Stimulated activated CD4-positive, alpha-beta T cell treated with anti-CD3 and anti-CD28 coated beads, Interleukin-1b, Interleukin-23, amount 100 ng/mL, for 4 hours (primary cell): ENCODE results near the gene GPD2.
"Not testable (repeated sequence)": the region's sequence is repeated elsewhere in the genome, so short reads cannot be mapped to it uniquely, and the experiment has no call there.

Experiments
- DNase-seq, 2 donors: peaks; one replicate each; pipeline ENCODE4 v3.0.0-alpha.2; 2020; ENCODE audit warnings: low read depth in 2 of 2

GPD2 gene

DNA sequence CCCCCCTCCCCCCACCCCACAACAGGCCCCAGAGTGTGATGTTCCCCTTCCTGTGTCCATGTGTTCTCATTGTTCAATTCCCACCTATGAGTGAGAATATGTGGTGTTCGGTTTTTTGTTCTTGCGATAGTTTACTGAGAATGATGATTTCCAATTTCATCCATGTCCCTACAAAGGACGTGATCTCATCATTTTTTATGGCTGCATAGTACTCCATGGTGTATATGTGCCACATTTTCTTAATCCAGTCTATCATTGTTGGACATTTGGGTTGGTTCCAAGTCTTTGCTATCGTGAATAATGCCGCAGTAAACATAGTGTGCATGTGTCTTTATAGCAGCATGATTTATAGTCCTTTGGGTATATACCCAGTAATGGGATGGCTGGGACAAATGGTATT lies 92.4 kb downstream of the GPD2 start:
- DNase-seq: not testable (repeated sequence)

DNA sequence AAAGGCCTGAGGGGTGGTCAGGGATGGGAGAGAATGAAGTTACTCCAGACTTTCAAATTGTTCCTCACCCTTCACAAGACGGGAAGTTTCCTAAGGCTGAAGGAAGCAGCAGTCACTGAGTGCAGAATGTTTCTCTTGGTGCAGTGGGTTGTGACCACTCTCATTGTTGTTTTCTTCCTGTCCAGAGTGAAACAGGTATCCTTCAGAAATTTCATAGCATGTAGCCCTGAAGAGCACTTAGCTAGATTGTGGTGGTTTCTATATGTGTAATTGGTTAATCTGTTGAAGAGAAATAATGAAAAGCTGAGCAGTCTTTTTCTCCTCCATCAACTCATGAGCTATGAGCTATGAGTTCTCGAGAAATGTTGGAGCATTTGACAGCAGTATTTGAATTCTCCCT lies 96.8 kb downstream of the GPD2 start:
- DNase-seq: no peak

DNA sequence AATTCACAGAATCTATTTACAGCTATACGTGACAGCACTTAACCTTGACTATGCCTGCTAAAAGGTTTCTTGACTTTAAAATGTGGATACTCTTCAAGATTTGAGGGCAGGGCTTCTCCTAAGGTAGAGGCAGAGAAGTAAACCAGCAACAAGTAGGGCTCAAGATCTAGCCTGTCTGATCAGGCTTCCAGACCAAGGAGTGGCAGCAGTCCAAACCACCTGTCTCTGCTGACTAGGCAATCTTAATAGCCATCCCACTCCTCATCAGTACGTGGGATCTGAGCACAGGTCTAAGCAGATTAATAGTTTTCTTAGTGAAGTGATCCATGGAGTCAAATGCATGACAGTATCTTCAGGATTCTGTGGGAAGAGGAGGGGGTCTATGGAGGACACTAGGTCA lies 100.4 kb downstream of the GPD2 start:
- DNase-seq: no peak

DNA sequence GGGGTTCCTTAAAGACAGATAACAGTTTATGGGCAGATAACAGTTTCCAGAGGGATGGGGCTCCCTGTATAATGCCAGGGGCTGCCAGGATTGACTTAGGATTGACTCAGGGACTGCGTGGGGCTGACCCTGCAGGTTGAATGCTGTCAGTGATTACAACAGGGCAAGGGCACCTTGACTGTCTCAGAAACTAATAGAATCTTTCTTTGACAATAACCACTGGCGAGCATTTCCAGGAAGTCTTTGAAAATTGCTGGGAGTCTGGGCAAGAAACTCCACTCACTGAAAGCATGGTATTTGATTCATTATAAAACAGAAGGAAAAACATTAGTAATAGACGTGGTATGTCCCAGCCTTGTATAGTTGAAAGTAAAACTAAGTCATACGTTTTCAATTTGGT lies 101.0 kb downstream of the GPD2 start:
- no peak for DNase-seq

DNA sequence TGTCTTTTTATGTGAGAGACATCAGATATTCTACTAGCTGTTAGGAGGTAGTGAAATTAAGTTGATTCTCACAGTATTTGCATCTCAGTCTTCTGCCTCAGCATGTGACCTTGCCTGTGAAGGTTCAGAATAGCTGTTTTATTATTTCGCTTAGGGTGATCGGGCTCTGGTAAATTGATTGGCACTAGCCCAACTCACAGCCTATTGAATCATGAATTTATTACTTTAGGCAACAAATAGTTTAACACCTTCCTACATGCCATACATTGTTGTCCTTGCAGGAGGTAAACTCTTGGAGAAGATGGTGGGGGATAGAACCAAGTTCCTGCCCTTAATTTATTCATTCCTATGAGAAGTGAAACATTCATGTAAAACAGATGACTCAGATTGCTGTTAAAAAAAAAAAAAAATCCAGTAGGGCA lies 101.9 kb downstream of the GPD2 start:
- DNase-seq: no peak

DNA sequence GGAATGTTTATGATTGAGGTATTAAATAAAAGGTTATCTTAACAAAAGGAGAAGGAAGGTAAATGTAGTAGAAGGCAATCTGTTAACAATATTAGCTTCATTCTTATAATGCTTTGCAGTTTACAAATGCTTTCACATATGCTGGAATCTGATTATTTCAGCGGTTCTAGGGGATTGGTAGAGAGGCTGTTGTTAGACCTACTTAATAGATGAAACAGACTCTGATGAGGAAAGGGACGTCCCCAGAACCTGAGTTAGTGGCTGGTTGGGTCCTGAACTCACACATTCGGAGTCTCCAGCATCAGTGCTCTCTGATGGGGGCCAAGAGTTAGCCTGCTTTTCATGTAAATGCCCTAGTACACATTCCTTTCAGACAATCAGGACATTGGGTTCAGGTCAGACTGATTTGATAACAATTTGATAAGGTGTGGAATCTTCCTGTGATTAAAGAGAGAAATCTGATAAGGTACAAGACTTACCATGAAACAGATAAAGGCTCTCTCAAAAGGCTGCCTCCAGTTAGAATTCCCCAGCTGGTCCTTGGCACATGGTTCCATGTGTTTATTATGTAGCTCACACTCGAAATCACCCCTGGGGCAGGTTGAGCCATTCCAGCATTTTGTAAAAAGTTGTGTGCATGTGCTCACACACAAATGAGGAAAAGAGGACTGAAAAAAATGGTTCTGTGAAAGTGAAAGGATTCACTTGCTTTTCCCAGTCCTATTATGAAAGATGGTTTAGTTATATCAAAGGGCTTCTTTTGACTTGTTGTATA lies 103.1 kb downstream of the GPD2 start:
- no peak for DNase-seq

DNA sequence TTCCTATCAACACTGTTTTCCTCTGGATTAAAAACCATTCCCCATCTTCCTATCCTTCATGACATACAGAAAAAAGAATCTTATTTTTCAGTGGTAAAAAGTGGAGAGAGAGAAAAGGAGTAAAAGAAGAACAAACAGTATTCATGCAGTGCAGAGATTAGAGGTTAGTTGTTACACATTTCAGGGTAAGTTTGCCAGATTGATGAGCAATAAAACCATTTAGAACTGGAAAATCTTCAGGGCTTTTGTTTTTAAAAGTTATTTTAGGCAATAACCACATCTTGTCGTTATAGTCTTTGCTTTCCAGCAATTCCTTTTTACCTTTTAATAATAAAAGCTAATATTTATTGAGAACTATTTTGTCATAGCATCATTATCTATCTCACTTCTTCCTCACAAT lies 104.5 kb downstream of the GPD2 start:
- DNase-seq: no peak

DNA sequence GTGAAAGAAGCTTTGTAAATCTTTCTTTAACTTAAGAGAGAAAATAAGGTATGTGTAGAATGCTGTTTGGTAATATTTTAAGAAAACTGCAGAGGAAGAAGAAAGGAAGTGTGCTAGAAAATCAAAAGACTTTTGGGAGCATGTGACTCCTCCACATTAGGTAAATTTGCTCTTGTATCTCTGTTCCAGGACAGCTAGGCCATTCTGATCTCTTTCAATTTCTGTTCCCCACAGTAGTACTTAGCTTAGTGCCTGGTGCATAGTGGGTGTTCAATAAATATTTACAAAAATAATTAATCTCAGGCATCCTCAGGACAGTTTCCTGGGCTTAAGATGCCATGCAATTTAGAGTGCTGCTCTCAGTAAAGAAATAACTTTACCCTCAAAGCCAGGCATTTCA lies 105.0 kb downstream of the GPD2 start:
- DNase-seq: no peak

DNA sequence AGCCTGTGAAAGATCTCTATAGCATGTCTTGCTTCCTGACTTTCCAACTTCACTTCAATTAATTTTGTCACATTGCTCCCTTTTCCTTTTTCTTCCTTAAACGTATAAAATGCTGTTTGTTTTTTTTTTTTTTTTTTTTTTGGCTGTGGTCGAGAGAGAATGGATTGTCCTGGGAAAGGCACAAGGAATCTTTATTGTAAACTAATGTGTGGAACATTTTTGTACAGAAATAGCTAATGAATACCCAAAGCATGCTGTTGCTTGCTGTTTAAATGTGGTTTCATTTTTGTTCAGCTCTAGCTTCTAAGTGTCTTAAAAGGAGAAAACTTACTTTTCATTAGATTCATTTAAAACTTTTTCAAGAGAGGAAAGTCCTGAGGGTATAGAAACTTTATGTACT lies 105.5 kb downstream of the GPD2 start:
- no peak for DNase-seq

DNA sequence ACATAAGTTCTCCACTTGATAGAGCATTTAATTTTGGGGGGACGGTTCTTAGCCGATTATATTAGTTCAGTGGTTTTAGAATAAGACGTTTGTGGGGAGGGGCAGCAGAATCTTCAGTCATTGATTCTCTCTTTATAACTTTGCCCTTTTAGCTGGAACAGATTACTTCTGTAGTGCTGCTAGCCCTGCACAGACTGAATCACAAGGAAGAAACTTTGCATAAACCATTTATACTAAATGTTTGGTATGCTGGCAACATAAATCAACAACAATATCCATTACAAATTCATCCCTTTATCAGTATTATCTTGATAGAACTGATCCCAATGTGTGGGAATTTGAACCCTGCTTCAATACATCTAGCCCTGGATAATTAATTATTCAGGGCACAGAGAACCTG lies 112.2 kb downstream of the GPD2 start:
- DNase-seq: no peak

DNA sequence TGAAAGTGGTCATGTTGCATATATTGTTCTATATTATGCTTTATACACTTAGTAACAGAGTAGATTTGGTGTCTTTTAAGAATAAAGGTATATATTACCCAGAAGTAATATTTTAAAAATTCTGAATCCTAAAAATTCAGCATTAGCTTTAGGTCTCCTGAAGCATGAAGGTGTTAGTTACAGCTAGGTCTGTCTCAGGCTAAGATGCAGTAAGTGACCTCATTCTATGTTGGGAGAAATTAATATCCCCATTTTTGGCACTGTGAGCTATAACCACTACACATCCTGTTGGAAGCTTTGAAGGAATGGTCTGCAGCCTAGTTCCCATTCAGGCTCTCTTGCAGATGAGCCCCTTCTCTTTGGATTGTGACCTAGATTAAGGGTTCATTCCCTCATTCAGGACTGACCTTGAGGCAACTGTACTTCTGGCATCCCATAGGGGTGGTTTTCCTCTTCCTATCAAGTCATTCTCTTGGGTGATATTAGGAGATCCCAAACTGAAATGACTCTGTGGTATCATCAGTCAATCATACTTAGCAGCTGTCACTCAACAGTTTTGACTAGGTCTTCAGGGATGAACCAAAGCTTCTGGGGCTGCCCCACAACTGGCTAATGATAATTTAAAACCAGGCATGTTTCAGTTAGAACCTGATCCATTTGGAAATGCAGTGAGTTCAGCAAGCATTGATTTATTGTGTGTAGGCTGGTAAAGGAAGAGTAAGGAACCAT lies 117.7 kb downstream of the GPD2 start:
- no peak for DNase-seq

DNA sequence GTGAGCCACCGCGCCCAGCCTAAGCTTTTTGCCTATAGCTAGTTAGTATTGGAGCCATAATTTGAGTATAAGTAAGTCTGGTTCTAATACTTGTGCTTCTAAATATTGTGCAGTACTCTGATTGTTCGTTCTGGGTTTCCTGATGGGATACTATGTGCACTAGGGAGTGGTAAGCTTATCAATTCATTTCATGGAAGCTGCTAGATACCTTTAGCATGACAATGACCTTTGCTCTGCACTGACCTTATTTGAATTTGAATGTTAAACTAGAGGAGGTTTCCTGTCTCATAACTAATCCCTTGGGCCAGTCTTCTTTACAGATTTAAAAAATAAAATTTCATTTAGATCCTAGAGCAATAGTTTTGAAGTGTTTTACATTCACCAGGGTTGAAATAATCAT lies 125.1 kb downstream of the GPD2 start:
- no peak for DNase-seq

DNA sequence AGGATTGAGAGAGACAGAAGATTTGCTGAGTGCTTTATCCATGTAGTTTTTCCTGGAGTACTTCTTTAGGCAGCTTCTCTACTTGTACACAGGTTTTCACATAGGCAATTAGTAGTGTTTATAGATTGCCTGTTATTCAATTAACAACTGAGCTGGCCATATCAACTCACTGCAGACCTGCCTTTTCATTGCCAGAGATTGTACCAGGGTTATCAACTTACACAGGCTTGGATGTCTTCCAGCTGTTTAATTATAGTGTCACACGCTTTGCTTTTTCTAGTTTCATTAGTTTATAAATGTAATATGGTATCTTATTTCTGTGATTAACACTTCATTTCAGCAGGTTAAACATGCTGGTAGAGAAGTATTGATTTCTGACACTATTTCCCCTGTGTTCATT lies 125.9 kb downstream of the GPD2 start:
- no peak for DNase-seq

DNA sequence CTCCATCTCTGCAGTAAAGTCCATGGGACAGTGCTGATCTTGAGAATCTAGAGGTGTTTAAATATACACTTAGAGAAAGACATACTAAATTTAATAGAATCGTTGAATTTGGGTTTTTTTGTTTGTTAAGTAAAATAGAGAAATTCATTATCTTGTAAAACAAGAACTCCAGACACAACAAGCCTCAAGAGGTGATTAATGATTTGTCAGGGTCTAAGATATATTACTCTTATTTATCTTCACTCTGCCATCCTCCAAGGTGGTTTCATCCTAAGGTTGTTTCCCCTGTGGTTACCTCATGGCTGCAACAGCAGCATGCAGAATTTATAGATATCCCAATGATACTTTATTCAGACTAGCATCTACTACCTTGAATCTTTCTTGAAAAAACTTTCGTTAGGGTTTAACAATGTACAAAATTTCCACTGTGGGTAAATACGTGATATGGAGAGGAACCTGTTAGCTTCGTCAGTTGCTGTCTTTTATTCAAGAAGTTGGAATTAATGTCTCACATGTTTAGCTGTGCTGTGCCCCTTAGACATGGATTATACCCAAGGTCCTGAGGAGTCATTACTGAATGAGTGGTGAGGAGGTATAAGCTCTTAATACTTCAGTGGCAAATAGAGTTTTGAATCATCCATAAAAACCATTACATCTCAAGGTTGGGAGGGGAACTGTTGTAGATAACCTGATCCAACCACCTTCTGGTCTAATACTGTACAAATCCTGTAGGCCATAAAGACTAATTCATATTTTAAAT lies 128.0 kb downstream of the GPD2 start:
- no peak for DNase-seq

DNA sequence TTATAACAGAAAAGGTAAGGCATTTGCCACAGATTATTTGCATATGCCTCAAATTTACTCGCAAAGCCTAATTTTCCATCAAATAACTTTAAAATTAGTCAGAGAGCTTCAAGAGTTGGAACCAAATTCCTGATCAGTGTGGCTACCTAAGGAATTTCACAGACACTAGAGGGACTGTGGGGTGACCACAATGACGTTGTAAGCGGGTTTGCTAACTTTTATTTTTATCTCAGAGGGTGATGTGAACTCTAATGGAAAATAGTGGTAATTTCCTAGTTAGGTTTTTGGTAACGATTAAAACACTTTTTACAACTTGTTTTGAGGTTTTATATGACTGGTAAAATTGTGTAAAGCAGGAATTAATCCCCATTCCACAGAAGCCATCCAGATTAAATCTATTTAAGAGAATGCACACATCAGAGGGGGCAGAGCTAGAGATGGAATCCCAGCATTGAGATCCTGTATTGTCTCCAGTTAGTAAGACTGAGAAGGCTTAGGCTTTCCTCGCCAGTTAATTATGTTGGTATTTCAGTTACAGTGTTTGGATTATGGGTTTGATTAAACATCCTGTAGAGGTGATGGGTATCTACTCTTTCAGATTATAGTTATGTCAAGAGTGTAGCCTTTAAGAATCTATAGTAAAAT lies 129.0 kb downstream of the GPD2 start:
- no peak for DNase-seq

DNA sequence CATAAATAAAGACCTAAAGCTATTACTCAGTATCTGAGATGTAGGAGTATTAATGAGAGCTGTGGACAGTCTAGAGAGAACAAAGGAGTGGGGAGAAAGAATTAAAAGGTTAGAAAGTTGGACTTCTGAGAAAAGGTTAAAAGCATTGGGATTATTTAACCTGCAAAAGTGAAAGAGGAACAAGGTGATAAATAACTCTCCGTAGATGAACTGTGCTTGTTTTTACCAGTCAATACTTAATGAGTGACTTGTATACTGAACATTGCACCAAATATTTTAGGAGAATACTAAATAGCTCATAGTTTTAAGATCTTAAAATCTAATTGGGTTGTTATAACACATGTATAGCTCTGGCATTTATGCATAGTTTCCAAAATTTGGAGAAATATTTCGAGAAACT lies 137.5 kb downstream of the GPD2 start:
- no peak for DNase-seq

DNA sequence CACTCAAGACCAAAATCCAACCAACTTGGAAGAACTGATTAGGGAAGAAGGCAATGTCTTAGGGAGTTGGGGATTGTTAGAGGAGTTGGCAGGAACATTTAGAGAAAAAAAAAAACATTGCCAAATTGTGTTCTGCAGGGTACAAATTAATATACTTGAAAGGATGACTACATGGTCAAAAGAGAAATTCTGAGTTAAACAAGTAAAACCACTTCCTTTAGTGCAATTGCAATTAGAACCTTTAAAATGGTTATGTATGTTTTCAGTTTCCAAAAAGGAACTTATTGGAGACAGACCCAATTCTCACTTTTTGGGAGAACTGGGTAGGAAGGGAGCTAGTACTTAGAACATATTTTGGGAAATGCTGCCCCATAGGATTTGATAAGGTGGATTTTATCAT lies 137.9 kb downstream of the GPD2 start:
- DNase-seq: no peak

DNA sequence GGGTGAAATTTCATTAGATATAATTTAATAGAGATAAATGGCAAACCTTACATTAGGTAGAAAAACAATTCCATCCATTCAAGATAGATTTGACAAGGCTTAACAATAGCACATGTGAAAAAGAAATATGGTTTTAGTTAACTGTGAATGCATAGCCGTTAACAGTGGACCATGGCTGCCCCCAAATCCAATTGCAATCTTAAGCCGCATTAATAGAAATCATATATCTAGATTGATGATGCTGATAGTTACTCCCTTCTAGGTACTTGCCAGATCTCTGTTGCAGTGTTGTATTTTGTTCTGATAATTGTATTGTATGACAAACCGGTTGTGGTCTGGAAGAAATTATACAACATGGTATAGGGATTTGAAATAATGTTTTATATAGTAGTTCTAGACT lies 139.8 kb downstream of the GPD2 start:
- no peak for DNase-seq

DNA sequence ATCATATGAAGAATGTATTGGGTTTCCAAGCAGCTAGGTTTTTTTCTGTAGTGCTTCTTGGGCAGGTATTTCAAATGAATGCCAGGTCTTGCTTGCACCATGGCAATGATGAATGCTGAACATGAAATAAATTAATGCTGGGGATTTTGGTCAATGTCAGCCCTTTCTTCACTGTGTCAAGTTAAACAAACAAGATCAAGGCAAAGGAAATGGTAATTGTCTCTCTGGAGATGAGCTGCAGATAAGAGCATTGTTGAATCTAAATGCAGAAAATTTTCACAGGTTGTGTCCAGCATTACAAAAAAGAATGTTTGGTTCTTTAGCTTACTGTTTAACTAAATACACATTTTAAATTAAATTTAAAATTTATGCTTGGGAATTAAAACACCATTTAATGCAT lies 144.3 kb downstream of the GPD2 start:
- no peak for DNase-seq

DNA sequence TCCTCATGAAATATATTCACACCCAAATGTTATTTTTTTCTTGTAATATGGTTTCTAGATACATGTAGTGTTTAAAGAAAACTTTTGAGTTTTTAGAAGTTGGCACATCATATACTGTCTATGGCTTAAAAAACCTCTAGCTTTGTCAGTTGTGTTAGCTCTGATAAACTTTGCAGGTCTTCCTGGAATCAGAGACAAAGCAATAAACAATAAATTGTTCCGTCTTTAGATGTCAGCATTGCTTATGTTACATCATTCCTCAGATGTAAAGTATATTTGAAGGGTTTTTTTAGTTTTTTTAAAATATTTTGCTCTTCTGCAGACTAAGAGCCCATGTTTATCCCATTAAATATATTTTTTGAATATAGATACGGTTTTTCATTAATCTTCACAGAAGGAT lies 145.1 kb downstream of the GPD2 start:
- DNase-seq: no peak

DNA sequence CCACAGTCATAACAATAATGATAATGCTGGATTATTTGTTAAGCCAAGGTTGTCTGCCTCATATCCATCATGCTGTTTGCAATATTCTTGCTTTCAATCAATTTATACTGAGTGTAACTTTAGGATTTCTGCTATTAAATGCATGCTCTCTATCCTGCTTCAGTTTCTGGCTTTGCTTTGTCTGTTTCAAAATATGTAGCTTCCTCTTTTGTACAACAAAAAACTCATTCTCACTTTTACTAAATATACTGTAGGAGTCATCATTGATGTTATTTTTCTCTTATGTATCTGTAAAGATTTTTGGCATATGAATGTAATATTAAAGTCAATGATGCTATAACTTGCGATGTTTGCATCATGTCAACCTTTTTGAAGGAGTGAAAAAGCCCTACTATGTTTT lies 149.3 kb downstream of the GPD2 start:
- no peak for DNase-seq

DNA sequence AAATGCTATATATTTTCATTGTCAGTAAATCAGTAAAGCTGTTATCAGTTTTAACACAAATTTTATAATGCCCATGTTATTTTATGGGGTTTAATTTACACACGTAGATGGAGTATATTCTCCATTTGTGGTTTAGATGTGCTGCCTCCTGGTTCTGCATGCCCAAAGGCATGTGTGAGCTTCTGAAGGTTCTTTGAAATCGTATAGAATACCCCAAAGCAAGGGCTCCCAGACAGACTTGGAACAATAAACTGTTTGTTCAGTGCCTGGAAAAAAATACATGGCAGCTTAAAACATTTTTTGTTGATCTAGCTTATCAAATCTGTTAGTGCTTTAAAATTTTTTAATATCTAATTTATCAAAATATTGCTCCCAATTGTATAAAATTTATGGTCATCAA lies 150.4 kb downstream of the GPD2 start:
- DNase-seq: no peak
